Loucy (cell line): ENCODE measurements around the gene DTNBP1.

Source experiments
- H2AFZ ChIP-seq: fragments of 200-600 bp; sonication (generic); 2 replicates; pipeline ENCODE4 v1.6.0; 2016; ENCODE audit warnings: antibody characterized with exemption, mild to moderate bottlenecking, low read length, moderate library complexity
- H3F3A ChIP-seq: fragments of 200-600 bp; 2 replicates; pipeline ENCODE4 v1.6.0; 2016; ENCODE audit warnings: antibody characterized with exemption, low read depth, mild to moderate bottlenecking
- H3K27me3 ChIP-seq: fragments of 200-600 bp; sonication (generic); 2 replicates; pipeline ENCODE4 v1.6.1; 2014; ENCODE audit warnings: low read length, mild to moderate bottlenecking; ENCODE audit not compliant: insufficient read depth, poor library complexity, severe bottlenecking
- H3K36me3 ChIP-seq: fragments of 200-600 bp; sonication (generic); 2 replicates; pipeline ENCODE4 v1.6.1; 2016; ENCODE audit warnings: low read length; ENCODE audit not compliant: insufficient read depth
- H3K4me1 ChIP-seq: fragments of 200-600 bp; sonication (generic); 2 replicates; pipeline ENCODE4 v1.5.1; 2014; ENCODE audit warnings: low read length, mild to moderate bottlenecking; ENCODE audit not compliant: insufficient read depth, poor library complexity, severe bottlenecking
- H3K4me2 ChIP-seq: fragments of 200-600 bp; sonication (generic); 2 replicates; pipeline ENCODE4 v1.6.0; 2014; ENCODE audit warnings: antibody characterized with exemption, low read length, low read depth, mild to moderate bottlenecking; ENCODE audit not compliant: poor library complexity, severe bottlenecking
- H3K4me3 ChIP-seq: fragments of 200-600 bp; sonication (generic); 2 replicates; pipeline ENCODE4 v1.5.1; 2014; ENCODE audit warnings: low read length, mild to moderate bottlenecking, mixed read lengths; ENCODE audit not compliant: poor library complexity, severe bottlenecking
- H3K79me2 ChIP-seq: fragments of 200-600 bp; sonication (generic); 2 replicates; pipeline ENCODE4 v1.6.1; 2014; ENCODE audit warnings: low read length; ENCODE audit not compliant: insufficient read depth
- H3K9ac ChIP-seq: fragments of 200-600 bp; sonication (generic); 2 replicates; pipeline ENCODE4 v1.6.0; 2014; ENCODE audit warnings: mild to moderate bottlenecking, low read depth, low read length, moderate library complexity; ENCODE audit not compliant: poor library complexity, severe bottlenecking
- H3K9me2 ChIP-seq: fragments of 200-600 bp; sonication (generic); replicated peaks from 2 replicates; pipeline ENCODE4 v1.6.1; 2016; ENCODE audit warnings: low read depth, low read length, mixed read lengths
- H3K9me3 ChIP-seq: fragments of 200-600 bp; sonication (generic); 2 replicates; pipeline ENCODE4 v1.6.1; 2014; ENCODE audit warnings: mild to moderate bottlenecking, antibody characterized with exemption, low read length, low read depth; ENCODE audit not compliant: insufficient read depth
- H4K20me1 ChIP-seq: fragments of 200-600 bp; sonication (generic); 2 replicates; pipeline ENCODE4 v1.6.0; 2014; ENCODE audit warnings: antibody characterized with exemption, low read length, mild to moderate bottlenecking; ENCODE audit not compliant: insufficient read depth, poor library complexity, severe bottlenecking
- EZH2phosphoT487 ChIP-seq: fragments of 200-600 bp; IDR thresholded peaks from 2 replicates; pipeline ENCODE4 v1.6.1; 2018; ENCODE audit warnings: antibody characterized with exemption, mild to moderate bottlenecking, moderate library complexity, borderline replicate concordance
- TF ChIP-seq, protein P1 (sequence below): fragments of 200-600 bp; sonication (generic); conservative IDR thresholded peaks from 2 replicates; pipeline ENCODE4 v1.5.1; 2014; ENCODE audit warnings: mild to moderate bottlenecking, antibody characterized with exemption, low read length

Gene DTNBP1

GRCh38 chr6:15575357-15576033 lies 87.3 kb downstream of the DTNBP1 start:
- Histone ChIP-seq H3K4me3 (no peak overlapping the region), H3K4me2 (peak overlapping the region; percentile 3), H3K79me2 (peaks cover 15% of the 10 kb centered on the region; the same call in 1 of the 2 replicates), H4K20me1 (no peaks in the 10 kb centered on the region), H3K9me2 (no peaks in the 10 kb centered on the region), H3K9ac (no peak overlapping the region), H3K27me3 (no peaks in the 10 kb centered on the region), H3F3A (no peaks in the 10 kb centered on the region), H3K4me1 (peaks cover 8% of the 10 kb centered on the region), H3K36me3 (no peaks in the 10 kb centered on the region), H2AFZ (no peak overlapping the region), H3K9me3 (no peaks in the 10 kb centered on the region)
- no peak for TF ChIP-seq EZH2phosphoT487
- TF ChIP-seq, protein P1, sequence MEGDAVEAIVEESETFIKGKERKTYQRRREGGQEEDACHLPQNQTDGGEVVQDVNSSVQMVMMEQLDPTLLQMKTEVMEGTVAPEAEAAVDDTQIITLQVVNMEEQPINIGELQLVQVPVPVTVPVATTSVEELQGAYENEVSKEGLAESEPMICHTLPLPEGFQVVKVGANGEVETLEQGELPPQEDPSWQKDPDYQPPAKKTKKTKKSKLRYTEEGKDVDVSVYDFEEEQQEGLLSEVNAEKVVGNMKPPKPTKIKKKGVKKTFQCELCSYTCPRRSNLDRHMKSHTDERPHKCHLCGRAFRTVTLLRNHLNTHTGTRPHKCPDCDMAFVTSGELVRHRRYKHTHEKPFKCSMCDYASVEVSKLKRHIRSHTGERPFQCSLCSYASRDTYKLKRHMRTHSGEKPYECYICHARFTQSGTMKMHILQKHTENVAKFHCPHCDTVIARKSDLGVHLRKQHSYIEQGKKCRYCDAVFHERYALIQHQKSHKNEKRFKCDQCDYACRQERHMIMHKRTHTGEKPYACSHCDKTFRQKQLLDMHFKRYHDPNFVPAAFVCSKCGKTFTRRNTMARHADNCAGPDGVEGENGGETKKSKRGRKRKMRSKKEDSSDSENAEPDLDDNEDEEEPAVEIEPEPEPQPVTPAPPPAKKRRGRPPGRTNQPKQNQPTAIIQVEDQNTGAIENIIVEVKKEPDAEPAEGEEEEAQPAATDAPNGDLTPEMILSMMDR = no peak

- H3K4me1 ChIP-seq = peaks cover 8% of the 10 kb centered on the region
- no peaks in the 10 kb centered on the region for H3K9me2 ChIP-seq
- no peaks in the 10 kb centered on the region for H3F3A ChIP-seq
- no peak overlapping the region for H3K4me2 ChIP-seq
- H3K4me3 ChIP-seq = no peak overlapping the region
- no peaks in the 10 kb centered on the region for H3K9me3 ChIP-seq
- H3K79me2 ChIP-seq = peaks cover 23% of the 10 kb centered on the region
- H3K27me3 ChIP-seq = no peaks in the 10 kb centered on the region
- no peak overlapping the region for H3K9ac ChIP-seq
- no peaks in the 10 kb centered on the region for H4K20me1 ChIP-seq
- H3K36me3 ChIP-seq = no peaks in the 10 kb centered on the region
- no peak for TF ChIP-seq EZH2phosphoT487
- TF ChIP-seq, protein P1 = no peak
- no peak overlapping the region for H2AFZ ChIP-seq
Measured at GRCh38 chr6:15574486-15574885, 88.3 kb downstream of the DTNBP1 start.

GRCh38 chr6:15574023-15574422 lies 88.8 kb downstream of the DTNBP1 start:
- H2AFZ ChIP-seq = no peak overlapping the region
- no peaks in the 10 kb centered on the region for H3F3A ChIP-seq
- no peaks in the 10 kb centered on the region for H3K9me3 ChIP-seq
- peaks cover 8% of the 10 kb centered on the region for H3K4me1 ChIP-seq
- H3K4me2 ChIP-seq = no peak overlapping the region
- peaks cover 19% of the 10 kb centered on the region for H3K79me2 ChIP-seq
- no peaks in the 10 kb centered on the region for H4K20me1 ChIP-seq
- TF ChIP-seq, protein P1 = no peak
- no peak for TF ChIP-seq EZH2phosphoT487
- H3K27me3 ChIP-seq = no peaks in the 10 kb centered on the region
- H3K9me2 ChIP-seq = no peaks in the 10 kb centered on the region
- no peaks in the 10 kb centered on the region for H3K36me3 ChIP-seq
- H3K4me3 ChIP-seq = no peak overlapping the region
- H3K9ac ChIP-seq = no peak overlapping the region
